ENCODE data around the gene INTS6L.

Gene INTS6L

GRCh38 chrX:135520553-135521404, at the start of gene INTS6L:
Gene INTS6L (plus strand): TSS chrX:135520660. CDS start chrX:135520993, 333 bp downstream.
- DNase-seq: peak; percentile 82

- DNase-seq: no peak
Measured at GRCh38 chrX:135476378-135476777, 44.1 kb upstream of the INTS6L start.

GRCh38 chrX:135477576-135477975, 42.9 kb upstream of the INTS6L start:
- DNase-seq: peak; percentile 48

- no peak for DNase-seq
Measured at GRCh38 chrX:135480076-135480475, 40.4 kb upstream of the INTS6L start.

- no peak for DNase-seq
Measured at GRCh38 chrX:135481696-135482179, 38.7 kb upstream of the INTS6L start.

- peak; percentile 10 for DNase-seq
Measured at GRCh38 chrX:135484641-135485289, 35.7 kb upstream of the INTS6L start.

- DNase-seq: no peak
Measured at GRCh38 chrX:135489542-135489941, 30.9 kb upstream of the INTS6L start.

- no peak for DNase-seq
Measured at GRCh38 chrX:135490979-135491514, 29.4 kb upstream of the INTS6L start.

GRCh38 chrX:135494453-135494852, 26.0 kb upstream of the INTS6L start:
- DNase-seq: no peak

GRCh38 chrX:135497736-135498135, 22.7 kb upstream of the INTS6L start:
- DNase-seq: no peak

GRCh38 chrX:135498236-135498635, 22.2 kb upstream of the INTS6L start:
- DNase-seq: no peak

GRCh38 chrX:135505351-135505750, 15.1 kb upstream of the INTS6L start:
- DNase-seq: no peak

- no peak for DNase-seq
Measured at GRCh38 chrX:135509885-135510284, 10.6 kb upstream of the INTS6L start.

GRCh38 chrX:135512508-135513129, 7.8 kb upstream of the INTS6L start:
- DNase-seq: no peak

- no peak for DNase-seq
Measured at GRCh38 chrX:135513130-135513515, 7.3 kb upstream of the INTS6L start.

GRCh38 chrX:135516376-135516775, 4.1 kb upstream of the INTS6L start:
- DNase-seq: no peak

- DNase-seq: no peak
Measured at GRCh38 chrX:135518161-135518560, 2.3 kb upstream of the INTS6L start.

GRCh38 chrX:135520022-135520552, 373 bp upstream of the INTS6L start:
- no peak for DNase-seq

GRCh38 chrX:135521405-135522131, 1.1 kb downstream of the INTS6L start:
- peak; percentile 89 for DNase-seq

- no peak for DNase-seq
Measured at GRCh38 chrX:135522132-135522530, 1.7 kb downstream of the INTS6L start.

GRCh38 chrX:135522878-135523693, 2.6 kb downstream of the INTS6L start:
- DNase-seq: no peak

- no peak for DNase-seq
Measured at GRCh38 chrX:135528254-135528653, 7.8 kb downstream of the INTS6L start.
